Fibroblast of villous mesenchyme (primary cell): Measurements from ENCODE around the gene BICC1. TPM values are rescaled to one million over a fixed set of nuclear protein-coding genes. Genes with fewer than 3 reads are reported as not detected.

Experiments
- DNase-seq: peaks from one replicate; pipeline ENCODE4 v3.0.0-alpha.2; 2010; ENCODE audit warnings: low read depth
- H3K4me3 ChIP-seq: 2 replicates; pipeline ENCODE4 v1.5.1; 2011; ENCODE audit warnings: low read depth, mild to moderate bottlenecking, low read length
- CTCF ChIP-seq: IDR thresholded peaks from 2 replicates; pipeline ENCODE4 v1.5.1; 2012; ENCODE audit warnings: low read depth, mild to moderate bottlenecking, low read length; ENCODE audit not compliant: insufficient read depth
- total RNA-seq: library from RNA; depleted of rRNA; stranded (reverse); fragments of >200 nt; gene quantifications from 2 replicates; pipeline ENCODE4 v1.2.3, GENCODE V29; 2012

BICC1 gene
- total RNA-seq, 1 donor: 39.3 TPM

GRCh38 chr10:58758321-58758720, 245.6 kb downstream of the BICC1 start:
- TF ChIP-seq CTCF: no peak
- no peak for DNase-seq
- no peak overlapping the region for H3K4me3 ChIP-seq

- DNase-seq: no peak
- no peak overlapping the region for H3K4me3 ChIP-seq
- no peak for TF ChIP-seq CTCF
Observed at GRCh38 chr10:58764087-58764747, 251.5 kb downstream of the BICC1 start.

DNA sequence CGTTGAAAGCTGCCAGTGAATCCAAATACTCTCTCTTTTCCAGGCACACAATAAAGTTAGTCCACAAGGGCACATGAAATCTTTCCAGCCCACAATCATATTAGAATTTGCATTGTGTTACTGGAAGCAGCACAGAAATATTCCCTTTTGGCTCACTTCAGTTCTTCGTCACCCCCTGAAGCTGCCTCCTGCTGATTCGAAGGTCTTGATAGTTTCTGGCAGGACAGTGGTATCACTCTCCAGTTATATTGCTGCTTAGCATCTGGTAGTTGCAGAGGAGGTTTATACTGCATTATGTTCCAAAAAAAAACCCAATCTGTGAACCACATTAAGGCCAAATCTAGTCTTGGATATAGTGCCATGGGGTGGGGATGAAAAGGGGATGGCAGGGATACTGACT, 253.2 kb downstream of the BICC1 start:
- TF ChIP-seq CTCF: no peak
- DNase-seq: no peak
- no peak overlapping the region for H3K4me3 ChIP-seq

GRCh38 chr10:58767652-58768051, 255.0 kb downstream of the BICC1 start:
- no peak for DNase-seq
- no peak for TF ChIP-seq CTCF
- H3K4me3 ChIP-seq: no peak overlapping the region

DNA sequence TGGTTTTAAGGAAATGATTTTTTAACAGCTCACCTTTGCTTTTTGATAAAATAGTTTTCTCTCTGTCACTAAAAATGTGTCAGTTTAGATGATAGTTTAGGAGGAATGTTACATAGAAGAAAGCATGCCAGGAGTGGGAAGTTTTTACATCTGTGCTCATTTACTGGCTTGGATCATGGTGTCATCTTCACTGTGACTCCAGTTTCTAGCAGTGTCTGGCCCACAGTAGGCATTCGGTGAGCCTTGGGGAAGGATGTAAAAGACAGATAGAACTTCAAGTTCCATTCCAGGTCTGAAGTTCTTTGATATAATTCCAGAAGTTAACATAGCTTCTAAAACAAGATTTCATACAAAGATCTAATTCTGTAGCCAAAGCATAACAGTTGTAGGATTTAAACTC, 259.2 kb downstream of the BICC1 start:
- TF ChIP-seq CTCF: no peak
- no peak overlapping the region for H3K4me3 ChIP-seq
- no peak for DNase-seq

DNA sequence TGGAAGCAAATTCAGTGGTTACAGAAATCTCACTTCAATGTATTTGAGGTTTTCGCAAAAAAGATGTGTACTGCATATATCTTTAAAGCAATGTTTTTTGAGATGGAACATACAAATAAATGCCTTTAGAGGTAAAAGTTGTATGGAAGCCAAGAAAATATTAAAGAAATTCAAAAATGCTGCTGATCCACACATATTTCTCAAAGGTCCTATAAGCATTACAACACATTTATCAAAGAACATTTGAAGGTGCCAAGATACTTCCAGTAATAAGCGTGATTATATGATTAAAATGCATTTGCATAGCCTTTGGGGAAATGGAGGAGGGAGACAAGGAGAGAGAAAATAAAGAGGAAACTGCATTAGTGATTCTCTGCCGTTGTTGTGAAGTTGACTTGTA, 260.1 kb downstream of the BICC1 start:
- no peak for TF ChIP-seq CTCF
- no peak overlapping the region for H3K4me3 ChIP-seq
- DNase-seq: no peak

- H3K4me3 ChIP-seq: no peak overlapping the region
- peak; percentile 31 for DNase-seq
- no peak for TF ChIP-seq CTCF
Observed at GRCh38 chr10:58773341-58773740, 260.7 kb downstream of the BICC1 start.
